ENCODE data around the gene GPS1.

The GPS1 gene

DNA sequence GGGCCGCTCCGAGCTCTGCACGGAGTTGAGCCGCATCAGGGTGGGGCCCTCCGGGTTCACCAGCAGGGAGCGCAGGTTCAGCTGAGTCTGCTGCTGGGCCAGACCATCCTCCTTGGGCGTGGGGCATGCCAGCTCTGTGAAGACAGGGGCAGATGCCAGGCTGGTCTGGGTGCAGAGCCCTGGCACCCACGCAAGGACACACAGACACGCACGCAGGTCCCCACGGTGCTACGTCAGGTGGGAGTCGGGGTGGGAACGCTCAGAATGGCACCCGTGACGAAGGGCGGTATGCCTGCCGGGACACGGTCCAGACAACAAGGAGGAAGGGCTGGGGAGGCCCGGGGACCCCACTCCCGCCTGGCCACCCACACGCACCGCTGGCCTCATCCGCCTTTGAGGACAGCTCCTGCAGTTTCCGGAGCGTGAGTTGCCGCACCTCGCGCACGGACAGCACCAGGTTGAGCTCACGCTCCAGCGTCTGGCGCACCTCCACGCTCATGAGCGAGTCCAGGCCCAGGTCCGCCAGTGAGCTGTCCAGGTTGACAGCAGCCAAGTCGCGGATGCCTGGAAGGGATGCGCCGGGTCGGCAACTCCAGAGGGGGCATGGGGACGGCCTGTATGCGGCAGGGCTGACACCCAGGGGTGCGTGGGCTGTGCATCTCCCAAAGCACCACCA lies 29.2 kb downstream of the GPS1 start:
- FAIRE-seq, result no peak

DNA sequence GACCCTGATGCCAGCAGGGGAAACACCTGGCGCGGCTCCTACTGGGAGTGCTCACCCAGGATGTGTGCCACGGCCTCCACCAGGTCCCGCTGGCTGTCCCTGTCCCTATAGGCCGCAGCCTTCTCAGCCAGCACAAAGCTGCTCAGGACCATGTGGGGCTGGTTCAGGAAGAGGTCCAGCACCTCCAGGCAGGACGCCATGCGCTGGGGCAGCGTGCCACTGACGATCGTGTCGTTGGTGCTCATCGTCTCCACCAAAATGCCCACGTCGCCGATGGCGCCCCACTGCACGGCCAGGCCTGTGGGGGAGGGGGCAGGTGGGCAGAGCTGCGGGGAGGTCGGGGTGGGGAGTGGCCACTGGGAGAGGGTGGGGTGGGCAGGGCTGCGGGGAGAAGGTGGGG lies 29.8 kb downstream of the GPS1 start:
- FAIRE-seq, result no peak

DNA sequence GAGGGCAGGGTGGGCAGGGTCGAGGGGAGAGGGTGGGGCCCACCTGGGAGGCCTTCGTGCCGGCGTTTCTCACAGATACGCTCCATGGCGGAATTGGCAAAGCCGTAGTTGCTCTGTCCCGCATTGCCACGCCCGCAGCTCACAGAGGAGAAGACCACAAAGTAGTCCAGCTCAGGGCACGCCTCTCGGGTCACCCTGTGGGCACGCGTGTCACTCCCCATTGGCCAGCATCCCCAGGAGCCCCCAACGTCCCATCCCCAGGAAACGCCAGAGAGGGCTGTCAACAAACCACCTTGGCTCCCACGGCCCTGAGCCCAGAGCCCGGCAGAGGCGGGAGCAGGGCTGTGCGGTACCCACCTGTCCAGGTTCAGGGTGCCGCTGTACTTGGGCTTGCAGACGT lies 30.3 kb downstream of the GPS1 start:
- no peak for FAIRE-seq

DNA sequence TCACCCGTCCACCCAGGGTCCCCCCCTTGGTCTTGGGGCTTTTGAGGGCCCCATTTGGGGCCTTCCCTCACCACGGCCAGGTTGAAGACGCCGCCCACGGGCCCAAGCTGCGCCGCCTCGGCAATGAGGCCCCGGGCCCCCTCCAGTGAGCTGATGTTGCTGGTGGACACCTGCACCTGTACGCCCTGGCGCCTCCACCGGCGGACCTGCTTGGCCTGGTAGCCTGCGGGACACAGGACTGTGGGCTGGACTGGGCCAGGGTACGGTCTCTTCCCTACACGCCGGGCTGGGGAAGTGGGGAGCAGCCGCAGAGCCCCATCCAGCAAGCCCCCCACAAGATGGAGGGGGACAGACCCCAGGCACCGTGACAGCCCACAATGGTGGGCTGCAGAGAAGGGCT lies 30.8 kb downstream of the GPS1 start:
- FAIRE-seq, result no peak

DNA sequence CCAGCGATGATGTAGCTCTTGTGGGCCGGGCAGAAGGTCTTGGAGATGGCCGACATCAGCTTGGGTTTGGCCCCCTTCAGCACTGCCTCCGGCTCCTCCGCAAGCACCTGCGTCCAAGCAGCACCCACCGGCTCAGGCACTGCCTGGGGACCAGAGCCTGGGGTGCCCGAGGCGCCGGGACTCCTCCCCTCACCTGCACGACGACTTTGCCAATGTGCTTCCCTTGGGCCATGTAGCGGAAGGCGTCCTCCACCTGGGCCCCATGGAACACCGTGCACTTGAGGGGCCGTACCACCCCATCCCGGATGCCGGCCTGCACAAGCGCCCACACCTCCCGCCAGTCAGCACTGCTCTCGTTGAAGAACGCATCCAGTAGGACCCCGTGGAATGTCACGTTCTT lies 31.3 kb downstream of the GPS1 start:
- FAIRE-seq, result no peak

- no peak for FAIRE-seq
Observed at GRCh38 chr17:82083533-82084359, 32.0 kb downstream of the GPS1 start.

- no peak for FAIRE-seq
Observed at GRCh38 chr17:82084373-82085030, 32.8 kb downstream of the GPS1 start.

DNA sequence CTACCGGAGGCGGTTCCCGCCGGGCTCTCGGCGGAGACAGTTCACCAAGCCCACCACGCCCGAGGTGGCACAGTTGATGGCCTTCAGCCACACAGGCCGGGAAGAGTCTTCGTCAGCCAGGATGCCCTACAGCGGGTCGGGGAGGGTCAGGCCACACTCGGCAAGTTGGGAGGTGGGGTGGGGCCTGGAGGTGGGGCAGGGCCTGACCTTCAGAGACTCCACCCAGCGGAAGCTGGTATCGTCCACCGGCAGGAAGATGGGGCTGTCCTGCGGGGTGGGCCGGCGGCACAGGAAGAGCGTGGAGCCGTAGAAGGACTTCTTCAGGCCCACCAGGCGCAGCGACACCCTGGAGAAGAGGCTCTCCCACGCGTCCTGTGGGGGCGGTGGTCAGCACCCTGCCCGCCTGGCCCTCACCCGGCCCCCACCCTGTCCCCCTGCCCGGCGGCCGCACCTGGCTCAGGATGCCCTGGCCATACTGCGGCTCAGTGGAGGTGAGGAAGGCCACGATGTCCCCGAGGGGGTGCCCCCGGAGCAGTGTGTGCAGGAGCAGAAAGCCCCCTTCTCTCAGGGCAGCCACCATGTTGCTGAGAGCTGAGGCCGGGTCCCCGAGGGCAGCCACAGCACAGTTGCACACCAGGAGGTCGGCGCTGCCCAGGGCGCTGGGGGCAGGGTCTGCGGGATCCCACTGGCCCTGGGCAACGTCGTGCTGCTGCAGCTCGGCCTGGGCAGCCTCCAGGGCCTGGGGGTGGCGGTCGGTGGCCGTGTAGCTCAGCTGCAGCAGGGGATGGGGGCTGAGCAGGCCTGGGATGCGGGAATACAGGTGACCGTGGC lies 33.5 kb downstream of the GPS1 start:
- FAIRE-seq, result no peak

DNA sequence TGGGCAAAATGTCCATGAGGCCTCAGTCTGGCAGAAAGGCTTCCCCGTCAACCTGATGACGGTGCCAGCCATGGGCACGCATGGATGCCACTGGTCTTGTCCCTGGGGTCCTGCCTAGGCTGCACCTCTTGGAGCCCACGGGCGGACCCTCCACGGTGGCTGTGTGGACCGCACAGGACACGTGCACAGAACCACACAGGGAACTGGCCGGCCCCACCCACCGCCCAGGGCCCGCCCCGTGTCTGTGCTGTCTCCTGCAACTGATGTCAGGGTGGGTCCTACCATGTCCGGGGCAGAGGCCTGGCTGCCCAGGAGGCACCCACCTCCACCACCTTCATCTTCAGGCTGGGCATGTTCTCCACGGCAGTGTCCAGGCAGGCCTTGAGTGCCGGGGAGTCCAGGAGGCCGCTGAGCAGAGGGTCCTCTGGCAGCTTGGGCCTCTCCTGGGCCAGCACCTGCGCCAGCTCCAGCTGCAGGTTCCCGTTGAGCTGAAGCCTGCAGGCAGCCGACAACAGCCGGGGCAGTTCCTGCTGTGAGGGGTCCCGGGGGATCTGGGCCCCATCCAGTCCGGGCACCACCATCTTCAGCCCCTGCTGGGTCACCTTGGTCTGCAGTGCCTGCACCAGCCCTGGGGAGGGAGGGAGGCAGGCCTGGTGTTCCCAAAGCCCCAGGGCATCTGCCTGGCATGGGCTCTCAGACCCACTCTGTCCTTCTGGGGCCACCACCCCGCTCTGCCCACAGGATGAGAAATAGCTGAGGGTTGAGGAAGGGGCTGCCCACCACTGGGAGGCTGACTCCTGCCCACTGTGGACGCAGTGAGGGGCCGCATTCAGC lies 34.5 kb downstream of the GPS1 start:
- FAIRE-seq, result no peak

DNA sequence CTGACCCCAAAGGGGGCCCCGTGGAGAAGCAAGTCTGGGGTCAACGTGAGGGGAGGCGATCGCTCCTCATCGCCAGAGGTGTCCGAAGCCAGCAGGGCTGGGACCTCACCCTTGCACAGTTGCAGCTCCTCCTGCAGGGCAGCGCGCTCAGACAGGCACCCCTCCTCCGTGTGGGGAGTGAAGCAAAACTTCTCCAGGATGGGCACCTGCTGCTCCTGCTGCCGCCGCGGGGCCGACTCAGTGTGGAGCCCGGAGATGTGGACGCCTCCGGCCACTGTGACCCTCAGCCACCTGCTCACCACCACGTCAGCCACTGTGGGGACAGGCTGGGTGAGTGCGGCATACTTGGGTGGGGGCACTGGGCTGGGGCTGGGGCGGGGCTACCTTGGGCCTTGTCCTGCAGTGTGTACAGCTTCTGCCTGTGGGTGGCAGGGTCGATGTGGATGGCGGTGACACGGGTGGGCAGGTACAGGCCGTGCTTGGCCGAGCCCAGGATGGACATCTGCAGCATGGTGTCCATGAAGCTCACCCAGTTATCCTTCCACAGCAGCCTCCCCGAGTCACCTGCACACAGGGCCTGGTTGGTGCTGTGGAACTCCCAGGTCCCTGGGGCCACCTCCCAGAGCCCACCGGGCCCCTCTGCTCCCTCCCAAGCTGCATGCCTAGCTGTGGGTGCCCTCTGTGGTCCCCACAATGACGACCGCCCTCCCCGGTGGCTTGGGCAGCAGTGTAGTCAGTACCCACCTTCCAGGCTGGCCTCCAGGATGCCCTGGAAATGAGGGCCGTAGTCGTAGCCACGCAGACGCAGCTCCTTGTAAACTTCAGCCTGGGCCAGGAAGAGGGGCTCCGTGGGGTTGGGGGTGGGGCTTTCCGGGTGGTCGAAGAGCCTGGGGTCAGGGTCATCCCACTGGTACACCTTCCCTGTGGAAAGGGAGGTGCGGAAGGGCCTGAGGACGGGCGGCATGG lies 35.5 kb downstream of the GPS1 start:
- no peak for FAIRE-seq

- FAIRE-seq, result no peak
Observed at GRCh38 chr17:82087961-82088837, 36.5 kb downstream of the GPS1 start.

- no peak for FAIRE-seq
Observed at GRCh38 chr17:82088838-82089722, 37.4 kb downstream of the GPS1 start.

GRCh38 chr17:82089723-82090548 lies 38.2 kb downstream of the GPS1 start:
- FAIRE-seq, result no peak

DNA sequence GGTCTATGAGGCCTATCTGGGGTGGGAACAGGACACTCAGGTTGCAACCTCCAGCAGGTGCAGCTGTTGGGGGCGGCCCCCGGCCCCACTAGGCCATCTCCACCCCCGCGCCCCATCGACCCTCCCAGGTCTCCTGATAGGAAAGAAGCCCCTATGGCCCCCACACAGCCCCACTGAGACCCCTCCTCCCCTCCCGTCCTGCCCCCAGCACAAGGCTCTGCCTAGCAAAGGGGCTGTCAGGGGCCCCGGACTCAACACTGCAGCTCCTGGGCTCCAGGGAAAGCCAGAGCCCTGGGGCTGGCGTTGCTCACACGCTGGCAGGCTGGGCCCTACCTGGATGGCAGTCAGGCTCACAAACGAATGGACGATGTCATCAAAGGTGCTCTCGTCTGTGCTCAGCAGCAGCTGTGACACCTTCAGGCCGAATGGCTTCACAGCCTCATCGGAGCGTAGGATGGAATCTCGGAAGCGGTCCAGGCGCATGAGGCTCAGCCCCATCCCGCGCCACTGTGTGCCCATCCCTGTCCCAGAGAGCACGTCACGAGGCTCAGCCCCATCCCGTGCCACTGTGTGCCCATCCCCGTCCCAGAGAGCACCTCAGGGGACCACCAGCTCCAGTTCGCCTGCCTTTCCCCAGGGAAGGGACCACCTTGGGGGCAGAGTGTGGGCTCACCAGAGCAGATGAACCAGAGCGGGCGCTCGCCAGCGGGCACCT lies 39.0 kb downstream of the GPS1 start:
- no peak for FAIRE-seq

GRCh38 chr17:82091264-82092066 lies 39.8 kb downstream of the GPS1 start:
- FAIRE-seq, result no peak

DNA sequence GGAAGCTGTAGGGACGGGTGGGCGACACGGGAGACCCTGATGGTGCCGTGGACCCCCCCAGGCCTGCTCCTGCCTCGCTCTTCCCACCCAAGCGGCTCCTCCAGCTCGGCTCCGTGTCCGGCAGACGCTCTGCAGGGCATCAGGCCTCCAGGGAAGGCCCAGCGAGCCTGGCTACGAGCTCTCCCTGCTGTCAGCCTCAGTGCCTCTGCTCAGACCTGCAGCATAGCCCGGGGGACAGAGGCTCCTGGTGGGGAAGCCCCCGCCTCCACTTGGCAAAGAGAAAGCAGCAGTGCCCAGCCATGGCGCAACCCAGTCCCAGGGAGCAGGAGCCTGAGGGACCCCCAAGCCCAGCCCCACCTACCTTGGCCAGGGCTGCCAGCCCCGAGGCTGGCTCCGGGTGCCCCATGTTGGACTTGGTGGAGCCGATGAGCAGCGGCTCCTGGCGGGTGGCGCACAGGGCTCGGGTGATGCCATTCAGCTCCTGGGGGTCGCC lies 40.4 kb downstream of the GPS1 start:
- FAIRE-seq, result no peak

Data from endometrium (tissue), 2 donors.